ENCODE measurements around the gene FAM78A.

DNA sequence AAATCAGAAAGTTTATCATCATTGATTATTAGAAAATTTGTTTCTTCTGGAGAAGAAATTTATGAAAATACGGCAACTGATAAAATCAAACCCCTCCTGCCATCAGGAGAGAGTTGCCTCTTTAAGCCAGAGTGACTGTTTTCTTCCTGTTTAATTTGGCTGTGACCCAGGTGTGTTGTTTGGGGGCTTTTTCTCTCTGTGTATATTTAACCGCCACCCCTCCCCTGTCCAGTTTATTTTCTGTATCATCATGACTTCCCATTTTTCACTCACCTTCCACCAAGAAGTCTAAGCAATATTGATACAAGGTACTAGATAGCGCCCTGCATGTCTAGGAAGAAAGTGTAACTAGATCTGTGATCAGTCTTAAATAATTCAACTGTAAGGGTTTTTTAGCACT lies 50.1 kb downstream of the FAM78A start:
- TF ChIP-seq CTCF (IDR thresholded peaks at IDR 0.05) (no peak), POLR2A (IDR thresholded peaks at IDR 0.05) (no peak)
